HepG2 (cell line): Measurements from ENCODE around the gene WDR82. TPM values are rescaled to one million over a fixed set of nuclear protein-coding genes. Genes with fewer than 3 reads are reported as not detected.
A peak's percentile ranks its signal among the peaks of the same experiment; 100 is the strongest.

Experiments
- AGO2 ChIP-seq: fragments of 200-400 bp; formaldehyde crosslinking; optimal IDR thresholded peaks from 2 replicates; pipeline ENCODE3; 2017; ENCODE audit warnings: mild to moderate bottlenecking, low read depth, low read length, moderate library complexity
- CENPX ChIP-seq: sonication (generic); formaldehyde crosslinking; IDR thresholded peaks from 2 replicates; pipeline ENCODE4 v1.9.0; 2021; ENCODE audit warnings: mild to moderate bottlenecking, missing genetic modification reagents, moderate library complexity
- FOXO1 ChIP-seq: sonication (generic); formaldehyde crosslinking; IDR thresholded peaks from 2 replicates; pipeline ENCODE4 v1.4.0; 2020; ENCODE audit warnings: missing genetic modification reagents
- KDM5A ChIP-seq: fragments of 200-600 bp; sonication (generic); IDR thresholded peaks from 2 replicates; pipeline ENCODE4 v1.7.0; 2018; ENCODE audit warnings: antibody characterized with exemption, mild to moderate bottlenecking, low read length, borderline replicate concordance
- KLF16 ChIP-seq, 2 experiments: sonication (generic) in 1 of 2; formaldehyde crosslinking in 1 of 2; IDR thresholded peaks; 2 replicates each; pipeline versions ENCODE4 v1.6.1 to v1.8.0; 2016 to 2023; ENCODE audit warnings: missing genetic modification reagents in 2 of 2, missing compliant biosample characterization in 1 of 2
- MTA1 ChIP-seq: sonication (generic); formaldehyde crosslinking; IDR thresholded peaks from 2 replicates; pipeline ENCODE4 v1.4.0; 2020; ENCODE audit warnings: missing genetic modification reagents, mild to moderate bottlenecking, borderline replicate concordance
- NRL ChIP-seq: sonication (generic); formaldehyde crosslinking; IDR thresholded peaks from 2 replicates; pipeline ENCODE4 v1.5.0; 2020; ENCODE audit warnings: missing genetic modification reagents, mild to moderate bottlenecking, moderate library complexity, borderline replicate concordance
- RFX5 ChIP-seq: IDR thresholded peaks from 2 replicates; pipeline ENCODE4 v1.6.1; 2011; ENCODE audit warnings: low read depth, low read length, improper control_type of control experiment
- YEATS2 ChIP-seq: sonication (generic); formaldehyde crosslinking; IDR thresholded peaks from 2 replicates; pipeline ENCODE4 v1.4.0; 2020; ENCODE audit warnings: missing genetic modification reagents, borderline replicate concordance
- ZFYVE20 ChIP-seq: sonication (generic); formaldehyde crosslinking; IDR thresholded peaks from 2 replicates; pipeline ENCODE4 v1.8.0; 2023; ENCODE audit warnings: low read depth, mild to moderate bottlenecking, moderate library complexity, missing genetic modification reagents, borderline replicate concordance
- ZNF10 ChIP-seq: sonication (generic); formaldehyde crosslinking; IDR thresholded peaks from 2 replicates; pipeline ENCODE4 v1.4.0; 2020; ENCODE audit warnings: mild to moderate bottlenecking, low read depth, missing genetic modification reagents, borderline replicate concordance
- ZNF143 ChIP-seq: sonication (generic); formaldehyde crosslinking; IDR thresholded peaks from 2 replicates; pipeline ENCODE4 v1.4.0; 2020; ENCODE audit warnings: missing genetic modification reagents
- ZNF3 ChIP-seq: IDR thresholded peaks from 2 replicates; pipeline ENCODE4 v1.7.0; 2017; ENCODE audit warnings: inconsistent platforms
- ZNF569 ChIP-seq: sonication (generic); formaldehyde crosslinking; IDR thresholded peaks from 2 replicates; pipeline ENCODE4 v1.5.0; 2020; ENCODE audit warnings: mild to moderate bottlenecking, missing genetic modification reagents, moderate library complexity, borderline replicate concordance
- ZNF660 ChIP-seq: sonication (generic); formaldehyde crosslinking; IDR thresholded peaks from 2 replicates; pipeline ENCODE4 v1.5.1; 2020; ENCODE audit warnings: mild to moderate bottlenecking, low read depth, missing genetic modification reagents, borderline replicate concordance
- ZNF737 ChIP-seq: sonication (generic); formaldehyde crosslinking; IDR thresholded peaks from 2 replicates; pipeline ENCODE4 v1.5.0; 2020; ENCODE audit warnings: missing genetic modification reagents, mild to moderate bottlenecking, borderline replicate concordance
- ZNF782 ChIP-seq: sonication (generic); formaldehyde crosslinking; IDR thresholded peaks from 2 replicates; pipeline ENCODE4 v1.4.0; 2020; ENCODE audit warnings: missing genetic modification reagents, mild to moderate bottlenecking, borderline replicate concordance
- polyA plus RNA-seq, 8 experiments: library from polyadenylated mRNA; depleted of rRNA in 3 of 8; stranded (reverse) in 7 of 8; unstranded in 1 of 8; fragments of >200 nt; fragmentation: Illumina TruSeq in 4 of 8; extraction: Trizol in 4 of 8; gene quantifications; 2 replicates each; pipeline versions ENCODE4 v1.2.1 to v1.2.3, GENCODE V29; 2011 to 2016; ENCODE audit warnings: low read depth in 4 of 8, missing spikeins in 1 of 8, mixed read lengths in 1 of 8; ENCODE audit not compliant: insufficient read depth in 1 of 8
- total RNA-seq, 5 experiments: library from RNA; depleted of rRNA; stranded (reverse); fragments of >200 nt; fragmentation: Illumina TruSeq; extraction: Trizol; gene quantifications; 2 replicates each; pipeline ENCODE4 v1.2.3, GENCODE V29; 2016; ENCODE audit warnings: low read depth in 1 of 5
- TF ChIP-seq, protein P1 (sequence below): sonication (generic); formaldehyde crosslinking; IDR thresholded peaks from 2 replicates; pipeline ENCODE4 v1.5.1; 2020; ENCODE audit warnings: missing genetic modification reagents, mild to moderate bottlenecking, borderline replicate concordance
- TF ChIP-seq, protein P2 (sequence below): sonication (generic); formaldehyde crosslinking; IDR thresholded peaks from 2 replicates; pipeline ENCODE4 v1.5.0; 2020; ENCODE audit warnings: mild to moderate bottlenecking, missing genetic modification reagents, moderate library complexity
- TF ChIP-seq, protein P3 (sequence below): sonication (generic); formaldehyde crosslinking; IDR thresholded peaks from 2 replicates; pipeline ENCODE4 v1.4.0; 2020; ENCODE audit warnings: missing genetic modification reagents
- TF ChIP-seq, protein P4 (sequence below): sonication (generic); formaldehyde crosslinking; IDR thresholded peaks from 2 replicates; pipeline ENCODE4 v1.4.0; 2020; ENCODE audit warnings: mild to moderate bottlenecking, missing genetic modification reagents

Gene WDR82
- total and polyA plus RNA-seq, 2 of the 13 experiments (the other 11 are each of a cell fraction or from before 2014, with no cell fraction given) = 39.1 to 59.5 TPM

DNA sequence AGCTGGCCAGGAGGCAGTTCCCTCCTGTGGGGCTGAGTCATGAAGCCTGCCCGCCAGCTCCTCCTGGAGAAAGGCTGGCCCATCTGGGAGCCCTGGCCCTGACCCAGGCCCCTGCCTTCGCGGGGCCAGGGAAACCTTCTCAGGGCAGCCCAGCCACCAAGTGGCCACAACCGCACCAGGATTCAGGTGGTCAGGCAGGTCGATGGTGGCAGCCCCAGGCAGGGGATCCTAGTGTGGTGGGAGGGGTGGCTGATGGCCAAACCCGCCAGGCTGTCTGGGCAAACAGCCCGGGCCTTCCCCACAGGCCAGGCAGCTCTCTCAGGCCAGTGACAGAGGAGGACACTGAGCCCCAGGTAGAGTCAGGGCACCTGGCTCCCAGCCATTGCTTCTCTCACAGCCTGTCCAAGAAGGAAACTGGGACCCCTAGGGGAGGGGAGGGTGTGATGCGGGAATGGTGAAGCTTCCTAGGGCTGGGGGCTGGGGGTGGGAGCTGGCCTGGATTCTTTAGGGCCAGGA, 40.7 kb downstream of the WDR82 start (continued):
- TF ChIP-seq KLF16 (CRISPR knock-in tag; IDR thresholded peaks at IDR 0.05) = no peak
- TF ChIP-seq, protein P1, sequence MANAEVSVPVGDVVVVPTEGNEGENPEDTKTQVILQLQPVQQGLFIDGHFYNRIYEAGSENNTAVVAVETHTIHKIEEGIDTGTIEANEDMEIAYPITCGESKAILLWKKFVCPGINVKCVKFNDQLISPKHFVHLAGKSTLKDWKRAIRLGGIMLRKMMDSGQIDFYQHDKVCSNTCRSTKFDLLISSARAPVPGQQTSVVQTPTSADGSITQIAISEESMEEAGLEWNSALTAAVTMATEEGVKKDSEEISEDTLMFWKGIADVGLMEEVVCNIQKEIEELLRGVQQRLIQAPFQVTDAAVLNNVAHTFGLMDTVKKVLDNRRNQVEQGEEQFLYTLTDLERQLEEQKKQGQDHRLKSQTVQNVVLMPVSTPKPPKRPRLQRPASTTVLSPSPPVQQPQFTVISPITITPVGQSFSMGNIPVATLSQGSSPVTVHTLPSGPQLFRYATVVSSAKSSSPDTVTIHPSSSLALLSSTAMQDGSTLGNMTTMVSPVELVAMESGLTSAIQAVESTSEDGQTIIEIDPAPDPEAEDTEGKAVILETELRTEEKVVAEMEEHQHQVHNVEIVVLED (CRISPR knock-in tag) = no peak
- no peak for TF ChIP-seq ZNF3 (CRISPR knock-in tag)
- no peak for TF ChIP-seq ZNF10
- TF ChIP-seq, protein P2, sequence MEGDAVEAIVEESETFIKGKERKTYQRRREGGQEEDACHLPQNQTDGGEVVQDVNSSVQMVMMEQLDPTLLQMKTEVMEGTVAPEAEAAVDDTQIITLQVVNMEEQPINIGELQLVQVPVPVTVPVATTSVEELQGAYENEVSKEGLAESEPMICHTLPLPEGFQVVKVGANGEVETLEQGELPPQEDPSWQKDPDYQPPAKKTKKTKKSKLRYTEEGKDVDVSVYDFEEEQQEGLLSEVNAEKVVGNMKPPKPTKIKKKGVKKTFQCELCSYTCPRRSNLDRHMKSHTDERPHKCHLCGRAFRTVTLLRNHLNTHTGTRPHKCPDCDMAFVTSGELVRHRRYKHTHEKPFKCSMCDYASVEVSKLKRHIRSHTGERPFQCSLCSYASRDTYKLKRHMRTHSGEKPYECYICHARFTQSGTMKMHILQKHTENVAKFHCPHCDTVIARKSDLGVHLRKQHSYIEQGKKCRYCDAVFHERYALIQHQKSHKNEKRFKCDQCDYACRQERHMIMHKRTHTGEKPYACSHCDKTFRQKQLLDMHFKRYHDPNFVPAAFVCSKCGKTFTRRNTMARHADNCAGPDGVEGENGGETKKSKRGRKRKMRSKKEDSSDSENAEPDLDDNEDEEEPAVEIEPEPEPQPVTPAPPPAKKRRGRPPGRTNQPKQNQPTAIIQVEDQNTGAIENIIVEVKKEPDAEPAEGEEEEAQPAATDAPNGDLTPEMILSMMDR (CRISPR knock-in tag) = peak; percentile 17; the same call in 1 of the 2 replicates
- TF ChIP-seq RFX5 = no peak
- TF ChIP-seq, protein P3, sequence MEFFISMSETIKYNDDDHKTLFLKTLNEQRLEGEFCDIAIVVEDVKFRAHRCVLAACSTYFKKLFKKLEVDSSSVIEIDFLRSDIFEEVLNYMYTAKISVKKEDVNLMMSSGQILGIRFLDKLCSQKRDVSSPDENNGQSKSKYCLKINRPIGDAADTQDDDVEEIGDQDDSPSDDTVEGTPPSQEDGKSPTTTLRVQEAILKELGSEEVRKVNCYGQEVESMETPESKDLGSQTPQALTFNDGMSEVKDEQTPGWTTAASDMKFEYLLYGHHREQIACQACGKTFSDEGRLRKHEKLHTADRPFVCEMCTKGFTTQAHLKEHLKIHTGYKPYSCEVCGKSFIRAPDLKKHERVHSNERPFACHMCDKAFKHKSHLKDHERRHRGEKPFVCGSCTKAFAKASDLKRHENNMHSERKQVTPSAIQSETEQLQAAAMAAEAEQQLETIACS (CRISPR knock-in tag) = no peak
- 0 out of 2 replicates have a peak, but pooled peaks have one; percentile 0 for TF ChIP-seq YEATS2 (CRISPR knock-in tag)
- no peak for TF ChIP-seq ZNF143 (CRISPR knock-in tag)
- no peak for TF ChIP-seq ZNF660 (CRISPR knock-in tag)
- peak; percentile 65 for TF ChIP-seq AGO2
- TF ChIP-seq NRL (CRISPR knock-in tag) = no peak
- TF ChIP-seq ZFYVE20 (CRISPR knock-in tag) = no peak
- TF ChIP-seq ZNF569 (CRISPR knock-in tag) = no peak
- TF ChIP-seq, protein P4, sequence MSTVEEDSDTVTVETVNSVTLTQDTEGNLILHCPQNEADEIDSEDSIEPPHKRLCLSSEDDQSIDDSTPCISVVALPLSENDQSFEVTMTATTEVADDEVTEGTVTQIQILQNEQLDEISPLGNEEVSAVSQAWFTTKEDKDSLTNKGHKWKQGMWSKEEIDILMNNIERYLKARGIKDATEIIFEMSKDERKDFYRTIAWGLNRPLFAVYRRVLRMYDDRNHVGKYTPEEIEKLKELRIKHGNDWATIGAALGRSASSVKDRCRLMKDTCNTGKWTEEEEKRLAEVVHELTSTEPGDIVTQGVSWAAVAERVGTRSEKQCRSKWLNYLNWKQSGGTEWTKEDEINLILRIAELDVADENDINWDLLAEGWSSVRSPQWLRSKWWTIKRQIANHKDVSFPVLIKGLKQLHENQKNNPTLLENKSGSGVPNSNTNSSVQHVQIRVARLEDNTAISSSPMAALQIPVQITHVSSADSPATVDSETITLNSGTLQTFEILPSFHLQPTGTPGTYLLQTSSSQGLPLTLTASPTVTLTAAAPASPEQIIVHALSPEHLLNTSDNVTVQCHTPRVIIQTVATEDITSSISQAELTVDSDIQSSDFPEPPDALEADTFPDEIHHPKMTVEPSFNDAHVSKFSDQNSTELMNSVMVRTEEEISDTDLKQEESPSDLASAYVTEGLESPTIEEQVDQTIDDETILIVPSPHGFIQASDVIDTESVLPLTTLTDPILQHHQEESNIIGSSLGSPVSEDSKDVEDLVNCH (CRISPR knock-in tag) = no peak
- TF ChIP-seq ZNF782 (CRISPR knock-in tag) = 0 out of 2 replicates have a peak, but pooled peaks have one; percentile 31
- 0 out of 2 replicates have a peak, but pooled peaks have one; percentile 42 for TF ChIP-seq ZNF737 (CRISPR knock-in tag)
- no peak for TF ChIP-seq KDM5A
- TF ChIP-seq CENPX (CRISPR knock-in tag) = no peak
- no peak for TF ChIP-seq FOXO1 (CRISPR knock-in tag)
- 0 out of 2 replicates have a peak, but pooled peaks have one; percentile 52 for TF ChIP-seq MTA1 (CRISPR knock-in tag)
